GM23338 (cell line): ENCODE results near the gene SPG7.

Source experiments
- CREB1 ChIP-seq: fragments of 250-450 bp; sonication (Bioruptor Pico); IDR thresholded peaks from 2 replicates; pipeline ENCODE4 v1.5.0; 2020; ENCODE audit warnings: low read depth, mild to moderate bottlenecking, moderate library complexity
- EZH2 ChIP-seq: fragments of 200-600 bp; sonication (generic); IDR thresholded peaks from one replicate; pipeline ENCODE4 v1.8.0; 2017; ENCODE audit warnings: antibody characterized with exemption, mild to moderate bottlenecking, low read depth; ENCODE audit not compliant: unreplicated experiment
- EZH2phosphoT487 ChIP-seq: fragments of 200-600 bp; sonication (generic); IDR thresholded peaks from one replicate; pipeline ENCODE4 v1.8.1; 2018; ENCODE audit warnings: antibody characterized with exemption; ENCODE audit not compliant: unreplicated experiment
- JUNB ChIP-seq: IDR thresholded peaks from one replicate; pipeline ENCODE4 v1.6.1; 2016; ENCODE audit warnings: antibody characterized with exemption; ENCODE audit not compliant: unreplicated experiment
- POLR2AphosphoS5 ChIP-seq: IDR thresholded peaks from 2 replicates; pipeline ENCODE4 v1.6.1; 2016; ENCODE audit warnings: antibody characterized with exemption, low read depth
- STAT1 ChIP-seq: IDR thresholded peaks from one replicate; pipeline ENCODE4 v1.6.1; 2016; ENCODE audit warnings: antibody characterized with exemption; ENCODE audit not compliant: unreplicated experiment
- ZNF114 ChIP-seq: fragments of 250-450 bp; sonication (Bioruptor Pico); IDR thresholded peaks from 2 replicates; pipeline ENCODE4 v1.5.0; 2020; ENCODE audit warnings: mild to moderate bottlenecking, moderate library complexity
- ZNF331 ChIP-seq: fragments of 250-450 bp; sonication (Bioruptor Pico); IDR thresholded peaks from 2 replicates; pipeline ENCODE4 v1.5.0; 2020; ENCODE audit warnings: low read depth, mild to moderate bottlenecking, moderate library complexity
- ZNF462 ChIP-seq: fragments of 250-450 bp; sonication (Bioruptor Pico); IDR thresholded peaks from 2 replicates; pipeline ENCODE4 v1.5.0; 2020; ENCODE audit warnings: mild to moderate bottlenecking, moderate library complexity
- TF ChIP-seq, protein P1 (sequence below), 2 experiments: fragments of 200-600 bp in 1 of 2; sonication (generic) in 1 of 2; conservative IDR thresholded peaks; 2 replicates each; pipeline versions ENCODE4 v1.5.1 to v1.6.1; 2016 to 2017; ENCODE audit warnings: antibody characterized with exemption in 2 of 2, low read depth in 2 of 2, mild to moderate bottlenecking in 2 of 2, moderate library complexity in 1 of 2
- TF ChIP-seq, protein P2 (sequence below): IDR thresholded peaks from one replicate; pipeline ENCODE4 v1.6.1; 2018; ENCODE audit warnings: antibody characterized with exemption; ENCODE audit not compliant: unreplicated experiment

GRCh38 chr16:89571636-89572035 lies 63.4 kb downstream of the SPG7 start:
- no peak for TF ChIP-seq POLR2AphosphoS5
- TF ChIP-seq, protein P1, sequence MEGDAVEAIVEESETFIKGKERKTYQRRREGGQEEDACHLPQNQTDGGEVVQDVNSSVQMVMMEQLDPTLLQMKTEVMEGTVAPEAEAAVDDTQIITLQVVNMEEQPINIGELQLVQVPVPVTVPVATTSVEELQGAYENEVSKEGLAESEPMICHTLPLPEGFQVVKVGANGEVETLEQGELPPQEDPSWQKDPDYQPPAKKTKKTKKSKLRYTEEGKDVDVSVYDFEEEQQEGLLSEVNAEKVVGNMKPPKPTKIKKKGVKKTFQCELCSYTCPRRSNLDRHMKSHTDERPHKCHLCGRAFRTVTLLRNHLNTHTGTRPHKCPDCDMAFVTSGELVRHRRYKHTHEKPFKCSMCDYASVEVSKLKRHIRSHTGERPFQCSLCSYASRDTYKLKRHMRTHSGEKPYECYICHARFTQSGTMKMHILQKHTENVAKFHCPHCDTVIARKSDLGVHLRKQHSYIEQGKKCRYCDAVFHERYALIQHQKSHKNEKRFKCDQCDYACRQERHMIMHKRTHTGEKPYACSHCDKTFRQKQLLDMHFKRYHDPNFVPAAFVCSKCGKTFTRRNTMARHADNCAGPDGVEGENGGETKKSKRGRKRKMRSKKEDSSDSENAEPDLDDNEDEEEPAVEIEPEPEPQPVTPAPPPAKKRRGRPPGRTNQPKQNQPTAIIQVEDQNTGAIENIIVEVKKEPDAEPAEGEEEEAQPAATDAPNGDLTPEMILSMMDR (conservative IDR thresholded peaks at IDR 0.05; ENCODE audit: low read depth in 2 of 2) = no peak
- TF ChIP-seq EZH2phosphoT487 = no peak
- TF ChIP-seq EZH2 = no peak
- TF ChIP-seq, protein P2, sequence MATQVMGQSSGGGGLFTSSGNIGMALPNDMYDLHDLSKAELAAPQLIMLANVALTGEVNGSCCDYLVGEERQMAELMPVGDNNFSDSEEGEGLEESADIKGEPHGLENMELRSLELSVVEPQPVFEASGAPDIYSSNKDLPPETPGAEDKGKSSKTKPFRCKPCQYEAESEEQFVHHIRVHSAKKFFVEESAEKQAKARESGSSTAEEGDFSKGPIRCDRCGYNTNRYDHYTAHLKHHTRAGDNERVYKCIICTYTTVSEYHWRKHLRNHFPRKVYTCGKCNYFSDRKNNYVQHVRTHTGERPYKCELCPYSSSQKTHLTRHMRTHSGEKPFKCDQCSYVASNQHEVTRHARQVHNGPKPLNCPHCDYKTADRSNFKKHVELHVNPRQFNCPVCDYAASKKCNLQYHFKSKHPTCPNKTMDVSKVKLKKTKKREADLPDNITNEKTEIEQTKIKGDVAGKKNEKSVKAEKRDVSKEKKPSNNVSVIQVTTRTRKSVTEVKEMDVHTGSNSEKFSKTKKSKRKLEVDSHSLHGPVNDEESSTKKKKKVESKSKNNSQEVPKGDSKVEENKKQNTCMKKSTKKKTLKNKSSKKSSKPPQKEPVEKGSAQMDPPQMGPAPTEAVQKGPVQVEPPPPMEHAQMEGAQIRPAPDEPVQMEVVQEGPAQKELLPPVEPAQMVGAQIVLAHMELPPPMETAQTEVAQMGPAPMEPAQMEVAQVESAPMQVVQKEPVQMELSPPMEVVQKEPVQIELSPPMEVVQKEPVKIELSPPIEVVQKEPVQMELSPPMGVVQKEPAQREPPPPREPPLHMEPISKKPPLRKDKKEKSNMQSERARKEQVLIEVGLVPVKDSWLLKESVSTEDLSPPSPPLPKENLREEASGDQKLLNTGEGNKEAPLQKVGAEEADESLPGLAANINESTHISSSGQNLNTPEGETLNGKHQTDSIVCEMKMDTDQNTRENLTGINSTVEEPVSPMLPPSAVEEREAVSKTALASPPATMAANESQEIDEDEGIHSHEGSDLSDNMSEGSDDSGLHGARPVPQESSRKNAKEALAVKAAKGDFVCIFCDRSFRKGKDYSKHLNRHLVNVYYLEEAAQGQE = no peak
- TF ChIP-seq CREB1 (CRISPR knock-in tag) = no peak
- TF ChIP-seq ZNF114 = no peak
- TF ChIP-seq STAT1 = no peak
- no peak for TF ChIP-seq JUNB
- no peak for TF ChIP-seq ZNF462 (CRISPR knock-in tag)
- TF ChIP-seq ZNF331 = no peak
